Endothelial cell of umbilical vein (primary cell): ENCODE data around the gene ZFYVE21. TPM values are rescaled to one million over a fixed set of nuclear protein-coding genes. Genes with fewer than 3 reads are reported as not detected.

Experiments used
- BruUV-seq: library from RNA; stranded (reverse); fragments of 400-500 nt; replicated peaks from 2 replicates; lab custom pipeline; 2021; lab: Mats Ljungman, UMichigan
- CTCF ChIA-PET: fragments of 300-600, 350-600 bp; sonication (Branson Sonifier 250); formaldehyde crosslinking; loops from one replicate; lab custom pipeline; 2021; ENCODE audit warnings: antibody characterized with exemption, inconsistent platforms; lab: Charles Lee
- POLR2A ChIA-PET: fragments of 300-600, 350-600 bp; sonication (Branson Sonifier 250); formaldehyde crosslinking; loops from one replicate; lab custom pipeline; 2021; ENCODE audit warnings: antibody characterized with exemption, inconsistent platforms; lab: Charles Lee
- DNase-seq: peaks from one replicate; pipeline ENCODE4 v3.0.0-alpha.2; 2011; ENCODE audit warnings: low read depth, low spot score
- FAIRE-seq: peaks from 2 replicates; lab custom pipeline; 2011; peaks lifted over from hg19 to GRCh38; lab: Jason Lieb, UNC
- H2AFZ ChIP-seq: 2 replicates; pipeline ENCODE4 v1.6.0; 2012; ENCODE audit warnings: low read depth, low read length, control low read depth, inconsistent platforms
- H3K27ac ChIP-seq: 2 replicates; pipeline ENCODE4 v1.5.1; 2011; ENCODE audit warnings: low read depth, mild to moderate bottlenecking, control low read depth, low read length, moderate library complexity; ENCODE audit not compliant: insufficient read depth
- H3K27me3 ChIP-seq, 2 experiments: 2 replicates each; pipeline versions ENCODE4 v1.6.0 to v1.6.1; 2011; ENCODE audit warnings: low read length in 2 of 2, mixed read lengths in 1 of 2; ENCODE audit not compliant: control insufficient read depth in 2 of 2, insufficient read depth in 2 of 2
- H3K36me3 ChIP-seq, 2 experiments: 2 replicates in 1 of 2; 3 replicates in 1 of 2; pipeline ENCODE4 v1.5.1; 2011; ENCODE audit warnings: low read length in 2 of 2, mild to moderate bottlenecking in 1 of 2, moderate library complexity in 1 of 2; ENCODE audit not compliant: control insufficient read depth in 2 of 2, insufficient read depth in 2 of 2; ENCODE audit errors: extremely low read depth in 1 of 2
- H3K4me1 ChIP-seq: 3 replicates; pipeline ENCODE4 v1.5.1; 2011; ENCODE audit warnings: mild to moderate bottlenecking, low read length; ENCODE audit not compliant: control insufficient read depth, insufficient read depth; ENCODE audit errors: extremely low read depth
- H3K4me2 ChIP-seq: 2 replicates; pipeline ENCODE4 v1.6.1; 2011; ENCODE audit warnings: low read length, control low read depth, mixed read lengths; ENCODE audit not compliant: insufficient read depth
- H3K4me3 ChIP-seq, 3 experiments: fragments of 200-600 bp in 1 of 3; sonication (generic), shearing (Covaris generic) in 1 of 3; replicated peaks in 1 of 3; 2 replicates each; pipeline ENCODE4 v1.5.1; 2011 to 2016; ENCODE audit warnings: control low read depth in 3 of 3, low read length in 3 of 3, mild to moderate bottlenecking in 2 of 3, inconsistent platforms in 1 of 3, low read depth in 1 of 3, moderate library complexity in 1 of 3; ENCODE audit not compliant: insufficient read depth in 1 of 3
- H3K79me2 ChIP-seq: 2 replicates; pipeline ENCODE4 v1.6.0; 2012; ENCODE audit warnings: low read length, inconsistent platforms; ENCODE audit not compliant: control insufficient read depth, insufficient read depth
- H3K9ac ChIP-seq: replicated peaks from 2 replicates; pipeline ENCODE3; 2011; ENCODE audit warnings: low read length, control low read depth; ENCODE audit not compliant: insufficient read depth; ENCODE audit errors: extremely low read depth
- H3K9me1 ChIP-seq: replicated peaks from 3 replicates; pipeline ENCODE4 v1.6.0; 2011; ENCODE audit warnings: mild to moderate bottlenecking, low read length; ENCODE audit not compliant: control insufficient read depth, insufficient read depth; ENCODE audit errors: extremely low read depth
- H3K9me3 ChIP-seq: replicated peaks from 2 replicates; pipeline ENCODE4 v1.5.1; 2012; ENCODE audit warnings: low read length, inconsistent platforms; ENCODE audit not compliant: control insufficient read depth, insufficient read depth
- H4K20me1 ChIP-seq: replicated peaks from 2 replicates; pipeline ENCODE3; 2011; ENCODE audit warnings: mild to moderate bottlenecking, low read length; ENCODE audit not compliant: control insufficient read depth, insufficient read depth; ENCODE audit errors: extremely low read depth
- CTCF ChIP-seq, 2 donors: IDR thresholded peaks; 1 replicate in 1 of 2; 2 replicates in 1 of 2; pipeline ENCODE4 v1.5.1; 2011; ENCODE audit warnings: low read length in 2 of 2, mild to moderate bottlenecking in 2 of 2, moderate library complexity in 2 of 2, control low read depth in 1 of 2, inconsistent platforms in 1 of 2, low read depth in 1 of 2; ENCODE audit not compliant: insufficient read depth in 1 of 2; ENCODE audit errors: extremely low read depth in 1 of 2
- EZH2 ChIP-seq: IDR thresholded peaks from 2 replicates; pipeline ENCODE4 v1.6.1; 2012; ENCODE audit warnings: borderline replicate concordance, low read depth, mild to moderate bottlenecking, moderate library complexity, low read length, inconsistent platforms; ENCODE audit not compliant: severe bottlenecking
- FOS ChIP-seq: IDR thresholded peaks from 2 replicates; pipeline ENCODE4 v1.6.1; 2011; ENCODE audit warnings: mild to moderate bottlenecking, low read length, moderate library complexity, borderline replicate concordance; ENCODE audit not compliant: insufficient read depth
- GATA2 ChIP-seq: IDR thresholded peaks from 2 replicates; pipeline ENCODE4 v1.7.0; 2011; ENCODE audit warnings: low read depth, mild to moderate bottlenecking, moderate library complexity, mixed read lengths, low read length; ENCODE audit not compliant: insufficient read length, insufficient read depth
- JUN ChIP-seq: IDR thresholded peaks from 2 replicates; pipeline ENCODE4 v1.6.1; 2011; ENCODE audit warnings: borderline replicate concordance, low read depth; ENCODE audit not compliant: insufficient read length, insufficient read depth
- MAX ChIP-seq: IDR thresholded peaks from 2 replicates; pipeline ENCODE4 v1.6.1; 2011; ENCODE audit not compliant: insufficient read depth, insufficient read length
- MYC ChIP-seq: IDR thresholded peaks from one replicate; pipeline ENCODE4 v1.6.1; 2011; ENCODE audit warnings: mild to moderate bottlenecking, low read depth, low read length
- POLR2A ChIP-seq: IDR thresholded peaks from 2 replicates; pipeline ENCODE4 v1.6.1; 2012; ENCODE audit warnings: low read depth, mild to moderate bottlenecking, control low read depth, low read length
- POLR2AphosphoS5 ChIP-seq: IDR thresholded peaks from 2 replicates; pipeline ENCODE4 v1.6.1; 2012; ENCODE audit warnings: low read depth, mild to moderate bottlenecking, control low read depth, low read length, moderate library complexity; ENCODE audit not compliant: insufficient read depth
- dilution Hi-C: fragments of 300-500 bp; cut with MboI; formaldehyde crosslinking; loops from one replicate; pipeline ENCODE4 v1.15.0; 2019; ENCODE audit warnings: low sequenced_read_pairs; ENCODE audit not compliant: extremely low pct_ligation_motif_present
- intact Hi-C: fragments of 100-400 bp; cut with micrococcal nuclease; formaldehyde crosslinking; loops from one replicate; pipeline ENCODE4 v1.10.0; 2022
- polyA plus RNA-seq, 4 experiments: library from polyadenylated mRNA; depleted of rRNA in 3 of 4; stranded (reverse) in 3 of 4; unstranded in 1 of 4; fragments of >200 nt; gene quantifications; 2 replicates each; pipeline versions ENCODE4 v1.2.1 to v1.2.3, GENCODE V29; 2011 to 2012; ENCODE audit warnings: missing spikeins in 1 of 4
- total RNA-seq: library from RNA; stranded (reverse); gene quantifications from 2 replicates; pipeline ENCODE4 v1.2.3, GENCODE V29; 2021

The ZFYVE21 gene
- total and polyA plus RNA-seq, 2 donors (not counting 3 experiments of a cell fraction or from before 2014, with no cell fraction given), result 54.5 to 98.3 TPM

- Histone ChIP-seq H3K27me3 (no peaks in the 10 kb centered on the region), H3K9ac (no peak overlapping the region), H3K4me1 (peaks cover 13% of the 10 kb centered on the region), H2AFZ (no peak overlapping the region), H3K9me1 (no peaks in the 10 kb centered on the region), H4K20me1 (no peaks in the 10 kb centered on the region), H3K9me3 (no peaks in the 10 kb centered on the region), H3K4me3 (no peak overlapping the region), H3K79me2 (no peaks in the 10 kb centered on the region), H3K4me2 (no peak overlapping the region), H3K27ac (no peak overlapping the region), H3K36me3 (peaks cover 0 to 15% of the 10 kb centered on the region in 2 experiments)
- dilution Hi-C loops, result no loop called here
- FAIRE-seq (no peak), DNase-seq (no peak)
- TF ChIP-seq GATA2, result no peak
- TF ChIP-seq CTCF (IDR thresholded peaks at IDR 0.05; ENCODE audit: extremely low read depth in 1 of 2, insufficient read depth in 1 of 2, low read depth in 1 of 2, low read length in 2 of 2), result no peak
- no peak for TF ChIP-seq MAX
- TF ChIP-seq POLR2AphosphoS5, result no peak
- TF ChIP-seq JUN, result no peak
- no peak for TF ChIP-seq FOS
- no peak for TF ChIP-seq MYC
- TF ChIP-seq POLR2A, result no peak
- TF ChIP-seq EZH2, result no peak
- BruUV-seq, result no TSS peak
- ChIA-PET POLR2A (interaction anchor here (0.7 kb wide), 1 partner anchor 19 kb away, joined by 3 read pairs; no protein-coding TSS in a partner anchor), CTCF (no interaction called here)
- intact Hi-C loops, result no loop called here
Observed at GRCh38 chr14:103746701-103747100, 31.1 kb downstream of the ZFYVE21 start.
